ENCODE results near the gene SH3BP2.

DNA sequence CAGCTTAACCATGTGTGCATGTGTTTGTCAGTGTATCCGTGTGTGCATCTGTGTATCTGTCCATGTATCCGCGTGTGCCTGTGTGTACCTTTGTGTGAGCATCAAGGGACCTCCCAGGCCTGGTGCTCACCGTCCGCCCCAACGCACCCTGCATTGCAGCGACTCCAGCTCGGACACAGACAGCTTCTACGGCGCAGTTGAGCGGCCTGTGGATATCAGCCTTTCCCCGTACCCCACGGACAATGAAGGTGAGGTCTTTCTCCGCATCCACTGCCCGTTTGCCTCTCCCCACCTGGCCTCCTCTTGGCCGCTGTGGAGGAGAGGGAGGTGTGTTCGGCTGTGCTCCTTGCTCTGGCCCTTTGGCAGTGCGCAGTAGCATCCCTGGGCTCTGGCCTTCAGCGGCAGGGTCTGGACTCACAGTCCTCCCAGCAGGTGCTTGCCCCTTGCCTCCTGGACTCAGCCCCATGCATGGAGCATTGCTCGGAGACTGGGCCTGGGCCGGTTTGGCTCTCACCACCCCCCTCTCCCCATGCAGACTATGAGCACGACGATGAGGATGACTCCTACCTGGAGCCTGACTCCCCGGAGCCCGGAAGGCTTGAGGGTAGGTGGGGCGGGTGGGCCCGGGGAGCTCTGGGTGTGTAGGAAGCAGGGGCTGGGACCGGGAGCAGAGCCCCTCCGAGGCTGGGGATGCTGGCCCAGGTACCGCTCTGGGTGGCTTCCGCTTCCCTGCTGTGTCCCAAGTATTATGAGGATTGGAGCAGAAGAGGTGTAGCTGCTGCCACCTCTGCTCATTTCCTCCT, 34.4 kb downstream of the SH3BP2 start:
- no peak for TF ChIP-seq POLR2A (IDR thresholded peaks at IDR 0.05)
- TF ChIP-seq POLR2AphosphoS5 (IDR thresholded peaks at IDR 0.05), result no peak

All from transverse colon (tissue), 3 donors.